ENCODE data around the gene ACSS3.

ACSS3 gene

DNA sequence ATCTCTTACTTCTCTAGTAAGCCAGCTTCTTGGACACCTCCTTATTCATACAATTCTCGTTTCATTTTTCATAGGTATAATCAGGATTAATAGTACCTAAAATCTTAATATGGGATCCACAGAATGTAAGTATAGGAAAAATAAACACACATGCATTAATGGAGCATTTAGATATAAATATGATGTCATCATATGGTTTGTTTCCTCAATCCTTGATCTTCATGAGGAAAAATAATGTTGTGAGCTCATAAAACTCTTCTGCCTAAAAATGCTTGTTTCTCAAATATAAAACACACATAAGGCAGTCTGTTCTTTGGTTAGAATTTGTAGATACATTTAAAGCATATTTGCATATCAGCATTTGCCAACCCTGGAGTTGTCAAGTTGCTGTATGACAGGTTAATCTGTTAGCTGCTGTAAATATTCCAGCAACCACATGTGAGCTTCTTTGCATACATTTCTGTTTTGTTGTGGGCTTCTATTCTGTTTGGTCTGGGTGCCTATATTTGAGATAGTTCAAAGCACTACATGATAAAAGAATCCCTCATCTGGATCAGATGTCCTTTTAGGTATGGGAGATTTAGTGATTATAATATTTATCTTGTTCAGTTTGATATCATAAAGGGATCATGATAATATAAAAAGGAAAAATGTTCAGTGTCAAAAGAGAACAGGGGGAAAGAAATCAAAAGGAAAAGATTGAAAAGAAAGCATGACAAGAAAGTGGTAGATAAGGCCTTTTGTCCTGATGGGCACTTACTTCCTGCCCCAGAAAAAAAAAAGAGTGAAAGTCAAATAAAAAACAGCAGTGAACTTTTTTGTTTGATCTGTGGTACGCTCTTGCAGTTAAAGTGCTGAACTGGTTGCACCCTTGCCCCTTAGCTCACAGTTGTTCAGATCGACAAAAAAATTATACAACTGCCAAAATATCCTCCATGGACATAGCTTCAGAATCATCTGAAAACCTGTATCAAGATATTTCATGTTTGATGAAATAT lies 68.6 kb downstream of the ACSS3 start:
- CTCF ChIA-PET = interaction anchor here (1.5 kb wide), 1 partner anchor 18 kb away, joined by 4 read pairs; no protein-coding TSS in a partner anchor
- no peak overlapping the region for H3K4me3 ChIP-seq (ENCODE audit: low read depth, low read length)
- no peaks in the 10 kb centered on the region for H3K4me1 ChIP-seq (ENCODE audit: control insufficient read depth, insufficient read depth, low read length)
- no peaks in the 10 kb centered on the region for H3K9me3 ChIP-seq (ENCODE audit: control insufficient read depth, insufficient read depth, low read depth, low read length)
- no peaks in the 10 kb centered on the region for H3K36me3 ChIP-seq (ENCODE audit: control insufficient read depth in 2 of 2, insufficient read depth in 1 of 2, low read length in 2 of 2)
- H3K27ac ChIP-seq (ENCODE audit: extremely low read depth, low read depth, low read length) = no peak overlapping the region
- no peak for TF ChIP-seq BCL11B (tag by site-specific recombination; IDR thresholded peaks at IDR 0.05; ENCODE audit: low read depth)
- TF ChIP-seq, protein P1, sequence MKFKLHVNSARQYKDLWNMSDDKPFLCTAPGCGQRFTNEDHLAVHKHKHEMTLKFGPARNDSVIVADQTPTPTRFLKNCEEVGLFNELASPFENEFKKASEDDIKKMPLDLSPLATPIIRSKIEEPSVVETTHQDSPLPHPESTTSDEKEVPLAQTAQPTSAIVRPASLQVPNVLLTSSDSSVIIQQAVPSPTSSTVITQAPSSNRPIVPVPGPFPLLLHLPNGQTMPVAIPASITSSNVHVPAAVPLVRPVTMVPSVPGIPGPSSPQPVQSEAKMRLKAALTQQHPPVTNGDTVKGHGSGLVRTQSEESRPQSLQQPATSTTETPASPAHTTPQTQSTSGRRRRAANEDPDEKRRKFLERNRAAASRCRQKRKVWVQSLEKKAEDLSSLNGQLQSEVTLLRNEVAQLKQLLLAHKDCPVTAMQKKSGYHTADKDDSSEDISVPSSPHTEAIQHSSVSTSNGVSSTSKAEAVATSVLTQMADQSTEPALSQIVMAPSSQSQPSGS (tag by site-specific recombination; IDR thresholded peaks at IDR 0.05; ENCODE audit: low read depth) = peak; percentile 66
- POLR2A ChIA-PET = no interaction called here

DNA sequence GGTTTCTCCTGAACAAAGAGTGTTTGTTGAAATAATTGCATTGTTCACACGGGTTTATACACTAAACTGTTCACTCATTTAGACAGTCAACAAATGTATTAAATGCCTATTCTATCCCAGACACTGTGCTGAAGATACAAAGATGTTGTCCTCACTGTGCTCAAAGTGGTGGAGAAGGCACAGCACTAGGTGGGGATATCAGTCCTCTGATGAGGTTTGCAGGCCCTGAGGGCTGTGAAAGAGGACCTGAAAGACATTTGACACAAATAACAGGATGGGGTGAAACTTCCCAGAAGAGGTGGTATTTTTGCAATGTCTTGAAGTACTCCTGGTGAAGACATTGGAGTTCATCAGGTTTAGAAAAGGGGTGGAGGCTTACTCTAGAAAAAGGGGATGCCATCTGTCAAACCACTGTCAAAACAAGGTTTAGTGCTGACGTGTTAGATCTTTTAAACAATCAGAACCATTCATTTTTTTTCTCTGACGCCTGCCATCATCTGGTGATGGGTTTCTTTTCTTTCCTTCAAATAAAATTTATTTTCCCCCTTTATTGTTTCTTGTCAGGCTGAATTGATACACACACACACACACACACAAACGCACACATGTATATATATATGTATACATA lies 69.5 kb downstream of the ACSS3 start:
- H3K9me3 ChIP-seq (ENCODE audit: control insufficient read depth, insufficient read depth, low read depth, low read length) = no peaks in the 10 kb centered on the region
- H3K27ac ChIP-seq (ENCODE audit: extremely low read depth, low read depth, low read length) = no peak overlapping the region
- ChIA-PET CTCF (interaction anchor here (0.9 to 1.5 kb wide), 2 partner anchors 8 to 19 kb away, joined by 4 to 5 read pairs; no protein-coding TSS in a partner anchor), POLR2A (no interaction called here)
- H3K4me1 ChIP-seq (ENCODE audit: control insufficient read depth, insufficient read depth, low read length) = no peaks in the 10 kb centered on the region
- TF ChIP-seq, protein P2, sequence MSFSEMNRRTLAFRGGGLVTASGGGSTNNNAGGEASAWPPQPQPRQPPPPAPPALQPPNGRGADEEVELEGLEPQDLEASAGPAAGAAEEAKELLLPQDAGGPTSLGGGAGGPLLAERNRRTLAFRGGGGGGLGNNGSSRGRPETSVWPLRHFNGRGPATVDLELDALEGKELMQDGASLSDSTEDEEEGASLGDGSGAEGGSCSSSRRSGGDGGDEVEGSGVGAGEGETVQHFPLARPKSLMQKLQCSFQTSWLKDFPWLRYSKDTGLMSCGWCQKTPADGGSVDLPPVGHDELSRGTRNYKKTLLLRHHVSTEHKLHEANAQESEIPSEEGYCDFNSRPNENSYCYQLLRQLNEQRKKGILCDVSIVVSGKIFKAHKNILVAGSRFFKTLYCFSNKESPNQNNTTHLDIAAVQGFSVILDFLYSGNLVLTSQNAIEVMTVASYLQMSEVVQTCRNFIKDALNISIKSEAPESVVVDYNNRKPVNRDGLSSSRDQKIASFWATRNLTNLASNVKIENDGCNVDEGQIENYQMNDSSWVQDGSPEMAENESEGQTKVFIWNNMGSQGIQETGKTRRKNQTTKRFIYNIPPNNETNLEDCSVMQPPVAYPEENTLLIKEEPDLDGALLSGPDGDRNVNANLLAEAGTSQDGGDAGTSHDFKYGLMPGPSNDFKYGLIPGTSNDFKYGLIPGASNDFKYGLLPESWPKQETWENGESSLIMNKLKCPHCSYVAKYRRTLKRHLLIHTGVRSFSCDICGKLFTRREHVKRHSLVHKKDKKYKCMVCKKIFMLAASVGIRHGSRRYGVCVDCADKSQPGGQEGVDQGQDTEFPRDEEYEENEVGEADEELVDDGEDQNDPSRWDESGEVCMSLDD (tag by site-specific recombination; IDR thresholded peaks at IDR 0.05) = no peak
- TF ChIP-seq ZNF621 (tag by site-specific recombination; IDR thresholded peaks at IDR 0.05) = no peak
- no peak for TF ChIP-seq MYNN (tag by site-specific recombination; IDR thresholded peaks at IDR 0.05; ENCODE audit: borderline replicate concordance)
- TF ChIP-seq EGR2 (tag by site-specific recombination; IDR thresholded peaks at IDR 0.05; ENCODE audit: low read depth) = no peak
- H3K4me3 ChIP-seq (ENCODE audit: low read depth, low read length) = no peak overlapping the region
- no peaks in the 10 kb centered on the region for H3K36me3 ChIP-seq (ENCODE audit: control insufficient read depth in 2 of 2, insufficient read depth in 1 of 2, low read length in 2 of 2)

GRCh38 chr12:81150382-81150781 lies 72.5 kb downstream of the ACSS3 start:
- Histone ChIP-seq H3K27ac (ENCODE audit: extremely low read depth, low read depth, low read length) (no peak overlapping the region), H3K36me3 (ENCODE audit: control insufficient read depth in 2 of 2, insufficient read depth in 1 of 2, low read length in 2 of 2) (no peaks in the 10 kb centered on the region), H3K4me1 (ENCODE audit: control insufficient read depth, insufficient read depth, low read length) (no peaks in the 10 kb centered on the region), H3K9me3 (ENCODE audit: control insufficient read depth, insufficient read depth, low read depth, low read length) (no peaks in the 10 kb centered on the region), H3K4me3 (ENCODE audit: low read depth, low read length) (no peak overlapping the region)
- TF ChIP-seq TCF7L2 (IDR thresholded peaks at IDR 0.05; ENCODE audit: borderline replicate concordance, low read depth, low read length) = no peak
- ChIA-PET POLR2A (no interaction called here), CTCF (interaction anchor here (0.6 kb wide), 2 partner anchors 43 to 751 kb away, joined by 3 read pairs; no protein-coding TSS in a partner anchor)

DNA sequence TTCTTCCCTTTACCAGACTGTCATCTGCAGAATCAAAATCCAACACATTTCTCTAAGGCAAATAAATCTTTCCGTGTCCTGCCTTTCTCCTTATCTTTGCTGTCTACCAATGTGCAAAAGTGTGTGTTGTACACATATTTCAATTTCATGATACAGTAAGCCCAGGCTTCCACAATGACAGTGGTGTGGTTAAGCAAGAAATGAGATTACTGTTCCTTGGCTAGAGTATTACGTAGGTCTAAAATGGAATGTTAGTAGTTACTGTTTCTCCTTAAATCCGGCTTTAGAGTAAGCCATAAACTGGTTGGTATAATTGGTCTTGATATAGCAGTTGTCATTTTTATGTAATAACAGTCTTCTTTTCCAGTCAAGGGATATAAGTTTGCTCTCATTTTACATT lies 82.0 kb downstream of the ACSS3 start:
- Histone ChIP-seq H3K9me3 (ENCODE audit: control insufficient read depth, insufficient read depth, low read depth, low read length) (no peaks in the 10 kb centered on the region), H3K4me3 (ENCODE audit: low read depth, low read length) (no peak overlapping the region), H3K27ac (ENCODE audit: extremely low read depth, low read depth, low read length) (no peak overlapping the region), H3K36me3 (ENCODE audit: control insufficient read depth in 2 of 2, insufficient read depth in 1 of 2, low read length in 2 of 2) (no peaks in the 10 kb centered on the region), H3K4me1 (ENCODE audit: control insufficient read depth, insufficient read depth, low read length) (no peaks in the 10 kb centered on the region)
- POLR2A ChIA-PET = no interaction called here
- CTCF ChIA-PET = no interaction called here
- TF ChIP-seq ZNF747 (tag by site-specific recombination; IDR thresholded peaks at IDR 0.05) (no peak), ZNF2 (tag by site-specific recombination; IDR thresholded peaks at IDR 0.05) (no peak), ZNF239 (tag by site-specific recombination; IDR thresholded peaks at IDR 0.05) (no peak), ZNF76 (tag by site-specific recombination; IDR thresholded peaks at IDR 0.05; ENCODE audit: borderline replicate concordance, low read depth) (no peak), ZNF169 (tag by site-specific recombination; IDR thresholded peaks at IDR 0.05) (no peak), PATZ1 (tag by site-specific recombination; IDR thresholded peaks at IDR 0.05) (no peak)
- TF ChIP-seq, protein P1 (tag by site-specific recombination; IDR thresholded peaks at IDR 0.05; ENCODE audit: low read depth) = no peak
- TF ChIP-seq, protein P2 (tag by site-specific recombination; IDR thresholded peaks at IDR 0.05) = no peak
